Hepatic stellate cell (primary cell): ENCODE data around the gene ARHGAP29.
"Not testable (repeated sequence)": the region's sequence is repeated elsewhere in the genome, so short reads cannot be mapped to it uniquely, and the experiment has no call there.

ENCODE experiments used
- DNase-seq: peaks from one replicate; pipeline ENCODE4 v3.0.0; 2011; ENCODE audit warnings: low spot score

ARHGAP29 gene

DNA sequence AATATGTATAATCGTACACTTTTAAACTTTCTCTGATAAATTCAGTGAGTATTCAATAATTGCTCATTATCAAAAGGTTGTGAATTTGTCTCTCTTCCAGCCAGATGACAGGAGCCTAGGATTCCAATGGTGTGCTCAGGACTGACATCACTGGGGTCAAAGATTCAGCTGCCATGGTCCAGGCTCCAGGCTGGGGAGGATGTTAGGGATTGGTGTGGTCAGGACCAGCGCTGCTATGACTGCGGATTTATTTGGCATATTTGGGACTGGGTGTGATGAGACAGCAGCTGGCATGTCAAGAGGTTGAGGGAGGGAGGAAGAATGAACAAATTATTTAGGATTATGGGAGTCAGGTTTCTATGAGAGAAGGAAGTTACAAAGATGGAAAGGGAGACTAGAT, 68.3 kb downstream of the ARHGAP29 start:
- DNase-seq: no peak

DNA sequence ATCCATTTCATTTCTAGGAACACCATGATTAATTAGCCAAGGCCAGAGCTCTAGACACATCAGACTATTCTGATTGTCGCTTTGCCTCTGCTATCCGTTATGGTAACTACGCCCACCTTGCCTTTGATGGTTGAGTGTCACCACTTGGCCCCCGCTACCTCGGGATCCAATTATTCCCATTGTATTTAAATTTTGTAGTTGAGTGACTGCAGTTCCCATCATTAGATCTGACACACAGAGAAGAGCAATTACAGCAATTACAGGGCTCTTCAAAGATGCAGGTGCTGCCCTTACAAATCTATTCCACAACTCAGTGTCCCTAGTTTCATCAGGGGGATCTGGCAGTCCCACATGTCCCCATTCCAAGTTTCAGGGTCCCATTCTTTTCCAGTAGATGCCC, 71.5 kb downstream of the ARHGAP29 start:
- DNase-seq: no peak

- DNase-seq: not testable (repeated sequence)
These were observed 72.5 kb downstream of the ARHGAP29 start for GRCh38 chr1:94164885-94165284.

- DNase-seq: not testable (repeated sequence)
These were observed 73.3 kb downstream of the ARHGAP29 start for GRCh38 chr1:94164121-94164520.

DNA sequence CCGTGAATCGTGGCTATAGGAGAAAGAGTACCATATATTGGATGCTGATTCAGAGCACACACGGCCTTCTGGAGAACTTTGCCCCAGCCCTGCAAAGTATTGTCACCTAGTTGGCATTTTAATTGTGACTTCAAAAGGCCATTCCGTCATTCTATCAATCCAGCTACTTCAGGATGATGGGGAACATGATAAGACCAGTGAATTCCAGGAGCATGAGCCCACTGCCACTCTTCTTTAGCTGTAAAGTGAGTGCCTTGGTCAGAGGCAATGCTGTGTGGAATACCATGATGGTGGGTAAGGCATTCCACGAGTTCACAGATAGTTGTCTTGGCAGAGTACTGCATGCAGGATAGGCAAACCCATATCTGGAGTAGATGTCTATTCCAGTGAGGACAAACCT, 74.1 kb downstream of the ARHGAP29 start:
- not testable (repeated sequence) for DNase-seq

GRCh38 chr1:94160811-94161210, 76.6 kb downstream of the ARHGAP29 start:
- peak; percentile 51 for DNase-seq

DNA sequence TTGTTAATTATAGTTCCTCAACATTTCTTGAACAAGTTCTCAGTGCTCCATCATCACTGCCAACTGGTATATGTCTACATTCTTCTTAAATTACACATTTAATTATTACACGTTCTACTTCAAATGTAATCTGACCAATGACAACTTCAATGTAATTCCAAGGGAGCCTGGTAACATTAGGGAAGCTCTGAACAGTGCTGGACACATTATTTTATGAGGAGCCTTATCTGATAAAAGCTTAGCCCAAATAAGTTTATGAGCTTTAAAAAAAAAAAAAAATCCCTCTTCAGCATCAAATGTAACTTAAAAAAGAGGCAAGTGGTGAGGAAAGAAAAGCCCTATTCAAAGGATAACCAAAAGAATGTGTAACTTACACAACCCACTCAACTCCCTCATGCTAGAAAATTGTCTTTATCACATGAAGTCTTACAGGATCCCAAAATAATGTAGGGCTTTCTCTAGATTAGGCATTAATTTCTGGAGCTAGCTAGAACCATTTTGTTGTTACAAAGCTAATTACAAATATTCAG, 81.2 kb downstream of the ARHGAP29 start:
- no peak for DNase-seq

GRCh38 chr1:94154989-94155388, 82.4 kb downstream of the ARHGAP29 start:
- no peak for DNase-seq

DNA sequence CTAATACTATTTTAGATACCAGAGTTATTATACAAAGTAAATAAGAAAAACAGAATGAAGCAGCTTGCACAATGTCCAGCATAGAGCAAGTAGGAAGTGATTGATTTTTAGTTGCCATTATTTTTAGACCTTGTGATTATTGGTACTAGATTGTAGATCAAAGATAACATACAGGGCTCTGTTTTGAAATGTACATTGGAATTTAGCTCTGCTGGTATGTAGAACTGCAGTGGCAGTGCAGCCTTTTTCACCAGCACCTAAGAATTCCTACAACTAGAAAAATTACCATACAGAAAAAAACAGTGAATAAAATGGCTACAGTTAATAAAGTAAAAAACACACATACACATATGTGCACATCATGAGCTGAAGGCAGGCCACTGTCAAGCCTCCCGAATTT, 84.3 kb downstream of the ARHGAP29 start:
- no peak for DNase-seq

- DNase-seq: not testable (repeated sequence)
These were observed 88.2 kb downstream of the ARHGAP29 start for GRCh38 chr1:94149166-94149565.

DNA sequence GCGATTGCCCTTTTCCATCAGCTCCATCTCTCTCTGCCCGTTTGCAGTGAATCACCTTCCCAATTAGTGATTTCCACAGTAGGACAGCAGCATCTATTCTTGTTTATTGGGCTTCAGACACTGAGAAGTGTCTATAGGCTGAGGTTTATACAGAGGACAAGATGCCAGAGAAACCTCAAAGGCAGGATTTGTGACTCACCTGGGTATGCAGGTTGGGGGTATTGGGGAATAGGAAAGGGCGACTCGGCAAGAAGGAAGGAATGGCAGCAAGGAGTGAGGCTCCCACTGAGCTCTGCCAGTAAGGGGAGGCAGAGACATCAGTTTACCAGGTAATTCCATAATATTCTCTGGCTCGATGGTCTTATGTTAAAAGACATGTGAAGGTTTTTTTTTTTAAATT, 91.1 kb downstream of the ARHGAP29 start:
- DNase-seq: no peak

DNA sequence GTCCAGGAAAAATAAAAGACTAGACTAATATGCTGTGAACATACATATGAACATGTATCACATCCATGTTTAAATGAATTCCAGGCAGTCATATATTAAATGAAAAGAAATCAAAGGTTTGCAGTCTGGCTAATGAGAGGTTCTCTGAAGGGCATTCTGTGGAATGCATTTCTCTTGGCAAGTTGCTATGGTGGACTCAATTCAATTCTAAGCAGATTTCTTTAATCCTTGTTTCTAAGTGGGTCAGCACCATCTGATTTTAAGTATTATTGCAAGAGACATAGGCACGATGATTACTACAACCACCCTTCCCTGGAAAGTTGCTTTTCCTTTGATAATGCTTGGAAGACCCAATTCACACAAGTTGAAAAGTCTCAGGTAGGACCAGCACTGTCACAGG, 92.5 kb downstream of the ARHGAP29 start:
- no peak for DNase-seq

GRCh38 chr1:94143809-94144176, 93.6 kb downstream of the ARHGAP29 start:
- no peak for DNase-seq

GRCh38 chr1:94143173-94143808, 94.1 kb downstream of the ARHGAP29 start:
- DNase-seq: no peak

GRCh38 chr1:94142583-94142982, 94.8 kb downstream of the ARHGAP29 start:
- no peak for DNase-seq

DNA sequence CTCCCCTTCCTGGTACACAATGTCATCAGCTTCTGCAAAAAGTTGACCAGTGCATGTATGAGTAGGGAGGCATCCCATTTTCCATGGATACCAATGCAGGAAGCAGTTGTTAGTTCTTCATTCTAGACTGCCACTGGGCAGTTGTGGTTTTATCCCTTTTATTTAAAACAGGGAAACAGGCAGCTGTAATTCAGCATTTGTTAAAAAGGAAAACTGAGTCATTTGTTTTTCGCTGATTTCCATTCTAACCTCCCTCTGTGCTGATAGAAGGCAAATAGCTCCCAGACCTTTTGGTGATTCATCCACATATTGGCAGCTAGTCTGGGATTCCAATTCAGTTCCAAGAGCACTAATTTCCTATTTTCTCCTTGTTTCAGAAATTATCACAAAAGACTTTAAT, 95.4 kb downstream of the ARHGAP29 start:
- no peak for DNase-seq

DNA sequence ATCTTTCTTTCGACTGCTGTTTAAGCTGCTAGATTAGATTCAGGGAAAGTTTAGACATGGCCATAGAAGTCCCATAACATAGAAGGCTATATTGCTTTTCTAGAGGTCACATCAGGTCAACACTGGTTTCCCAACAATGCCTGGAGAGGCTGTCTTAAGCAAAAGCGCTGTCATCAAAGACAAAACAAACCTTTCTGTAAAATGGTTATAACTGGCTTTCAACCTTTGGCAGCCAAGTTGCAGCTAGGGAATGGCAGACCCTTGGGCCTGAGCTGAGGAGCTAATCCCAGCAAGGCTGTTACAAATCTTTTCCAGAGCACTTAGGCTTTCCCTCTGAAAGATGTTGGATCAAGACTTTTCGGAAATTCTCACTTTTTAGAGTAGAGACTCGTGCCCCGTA, 105.3 kb downstream of the ARHGAP29 start:
- no peak for DNase-seq

DNA sequence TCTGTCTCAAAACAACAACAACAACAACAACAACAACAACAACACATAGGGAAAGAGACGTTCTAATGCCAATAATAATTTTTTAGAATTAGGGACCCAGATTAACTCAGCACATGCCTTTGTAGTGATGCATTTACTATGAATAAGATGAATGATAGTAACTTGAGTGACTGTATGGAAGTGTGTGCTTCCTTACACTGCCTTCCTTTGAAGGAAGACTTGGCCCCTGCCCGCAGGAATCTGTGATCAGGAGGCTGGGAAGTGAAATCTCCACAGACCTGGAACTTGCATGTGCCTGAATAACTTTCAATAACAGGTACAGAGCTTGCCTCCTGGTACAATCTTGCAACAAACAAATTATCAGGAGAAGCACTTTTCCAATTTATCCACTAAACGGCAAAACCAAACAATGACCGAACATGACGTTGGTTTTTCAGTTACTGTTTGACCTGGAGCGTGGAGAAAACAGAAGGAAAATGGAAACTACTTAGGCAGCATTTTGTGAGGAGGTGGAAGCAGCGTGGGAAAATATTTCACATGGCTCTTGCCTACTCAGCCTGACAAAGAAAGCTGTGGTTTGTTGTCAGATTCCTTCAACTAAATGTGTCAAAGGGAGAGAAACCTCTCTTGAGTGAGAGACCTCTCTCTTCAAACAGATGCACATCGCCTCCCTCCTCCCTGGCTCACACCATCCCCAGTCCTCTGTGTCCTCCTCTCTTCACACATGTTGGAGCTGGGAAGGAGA, 106.4 kb downstream of the ARHGAP29 start:
- DNase-seq: no peak

DNA sequence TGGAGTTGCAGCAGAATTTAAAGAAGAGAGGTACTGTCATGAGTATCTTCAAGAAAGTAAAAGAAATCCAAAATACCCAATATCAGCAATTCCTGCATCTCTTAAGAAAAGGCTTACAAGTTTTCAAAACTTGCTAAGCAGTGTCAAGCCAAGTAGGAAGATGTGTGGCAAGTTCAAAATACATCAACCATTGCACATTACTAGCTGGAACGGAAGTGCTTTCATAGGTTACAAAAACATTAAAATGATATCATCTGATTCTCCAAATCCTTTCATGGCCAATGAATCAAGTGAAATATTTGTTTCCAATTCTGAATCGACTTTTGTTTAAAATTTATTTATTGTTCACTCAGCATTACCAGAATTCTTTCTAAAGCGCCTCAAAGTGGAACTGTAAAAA, 110.7 kb downstream of the ARHGAP29 start:
- no peak for DNase-seq

DNA sequence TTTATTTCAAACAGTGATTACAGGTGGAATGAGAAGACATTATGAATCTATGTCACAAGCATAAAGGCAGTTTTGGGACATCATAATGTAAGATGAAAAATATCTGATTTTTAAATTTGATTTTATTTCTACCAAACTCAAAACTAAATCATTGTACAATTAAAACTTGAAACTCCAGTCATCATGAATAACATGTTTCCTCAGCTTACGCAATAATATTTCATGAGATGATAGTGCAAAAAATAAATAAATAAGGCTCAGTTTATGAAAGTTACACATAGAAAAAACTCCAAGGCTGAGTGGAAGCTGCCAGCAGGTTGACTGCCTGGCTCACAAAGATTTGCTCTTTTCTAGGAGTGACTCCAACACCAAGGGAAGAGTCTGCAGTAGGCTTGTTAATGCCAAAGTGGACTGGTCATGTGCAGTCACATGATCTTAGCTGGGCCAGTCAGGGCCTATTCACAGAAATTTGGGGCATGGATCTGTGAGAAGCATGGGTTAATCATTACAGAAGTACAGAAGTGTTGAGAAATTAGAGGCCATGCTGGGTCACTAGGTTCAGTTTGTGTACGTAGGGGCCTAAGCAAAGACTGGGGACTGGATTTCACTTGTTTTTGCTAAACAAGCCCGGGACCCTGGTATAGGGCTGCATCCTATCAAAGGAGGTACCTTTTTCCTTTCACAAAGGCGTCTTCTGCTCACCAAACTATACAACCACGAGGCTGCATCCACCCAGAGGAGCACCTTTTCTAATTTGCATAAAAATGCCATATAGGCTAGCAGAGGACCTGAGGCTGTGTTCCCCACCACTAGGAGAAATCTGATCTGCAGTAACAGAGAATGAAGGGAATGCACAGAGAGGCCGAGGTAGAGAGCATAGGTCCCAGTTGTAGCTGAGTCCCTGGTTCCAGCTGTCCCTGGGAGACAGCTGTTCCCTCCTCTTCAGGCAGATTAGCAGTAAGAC, 111.6 kb downstream of the ARHGAP29 start:
- no peak for DNase-seq

DNA sequence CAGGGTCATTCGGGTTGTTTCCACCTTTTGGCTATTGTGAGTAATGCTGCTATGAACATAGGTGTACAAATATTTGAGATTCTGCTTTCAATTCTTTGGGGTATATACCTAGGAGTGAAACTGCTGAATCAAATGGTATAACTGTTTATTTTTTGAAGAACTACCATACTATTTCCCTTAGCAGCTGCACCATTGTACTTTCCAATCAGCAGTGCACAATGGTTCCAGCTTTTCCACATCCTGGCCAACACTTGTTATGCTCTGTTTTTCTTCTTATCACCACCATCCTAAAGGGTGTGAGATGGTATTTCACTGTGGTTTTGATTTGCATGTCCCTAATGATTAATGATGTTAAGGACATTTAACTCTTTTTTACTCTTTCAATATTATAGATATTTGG, 112.8 kb downstream of the ARHGAP29 start:
- no peak for DNase-seq

- no peak for DNase-seq
These were observed 115.0 kb downstream of the ARHGAP29 start for GRCh38 chr1:94122201-94122970.
